ENCODE results near the gene GLT1D1.

GLT1D1 gene

GRCh38 chr12:128966203-128966810 lies 113.0 kb downstream of the GLT1D1 start:
- no peak for TF ChIP-seq CTCF (conservative IDR thresholded peaks at IDR 0.05; ENCODE audit: low read depth, low read length)
- no peak overlapping the region for H3K4me3 ChIP-seq (ENCODE audit: low read depth, low read length)
- no peak for DNase-seq (ENCODE audit: low read depth)

GRCh38 chr12:128968668-128969067 lies 115.4 kb downstream of the GLT1D1 start:
- H3K4me3 ChIP-seq (ENCODE audit: low read depth, low read length), result no peak overlapping the region
- no peak for TF ChIP-seq CTCF (conservative IDR thresholded peaks at IDR 0.05; ENCODE audit: low read depth, low read length)
- DNase-seq (ENCODE audit: low read depth), result no peak

GRCh38 chr12:128969480-128970055 lies 116.3 kb downstream of the GLT1D1 start:
- peak; percentile 53 for TF ChIP-seq CTCF (conservative IDR thresholded peaks at IDR 0.05; ENCODE audit: low read depth, low read length)
- peak; percentile 20 for DNase-seq (ENCODE audit: low read depth)
- no peak overlapping the region for H3K4me3 ChIP-seq (ENCODE audit: low read depth, low read length)

GRCh38 chr12:128970110-128970509 lies 116.8 kb downstream of the GLT1D1 start:
- no peak for DNase-seq (ENCODE audit: low read depth)
- TF ChIP-seq CTCF (conservative IDR thresholded peaks at IDR 0.05; ENCODE audit: low read depth, low read length), result no peak
- no peak overlapping the region for H3K4me3 ChIP-seq (ENCODE audit: low read depth, low read length)

- TF ChIP-seq CTCF (conservative IDR thresholded peaks at IDR 0.05; ENCODE audit: low read depth, low read length), result no peak
- H3K4me3 ChIP-seq (ENCODE audit: low read depth, low read length), result no peak overlapping the region
- DNase-seq (ENCODE audit: low read depth), result no peak
Observed at GRCh38 chr12:128970941-128971340, 117.7 kb downstream of the GLT1D1 start.

GRCh38 chr12:128971802-128972201 lies 118.5 kb downstream of the GLT1D1 start:
- H3K4me3 ChIP-seq (ENCODE audit: low read depth, low read length), result no peak overlapping the region
- no peak for TF ChIP-seq CTCF (conservative IDR thresholded peaks at IDR 0.05; ENCODE audit: low read depth, low read length)
- DNase-seq (ENCODE audit: low read depth), result no peak
